Measurements from ENCODE around the gene ADAM23. TPM values are rescaled to one million over a fixed set of nuclear protein-coding genes. Genes with fewer than 3 reads are reported as not detected.
A peak's percentile ranks its signal among the peaks of the same experiment; 100 is the strongest.

Gene ADAM23
- total RNA-seq, 2 experiments from 2014 or later: 1.8 to 2.3 TPM

- H3K27me3 Mint-ChIP-seq: peaks cover 4% of the 10 kb centered on the region
- POLR2A ChIA-PET: no interaction called here
- H3K27ac Mint-ChIP-seq: no peak overlapping the region
- H3K36me3 Mint-ChIP-seq: no peaks in the 10 kb centered on the region
- no peaks in the 10 kb centered on the region for H3K4me1 Mint-ChIP-seq (ENCODE audit: low read depth)
- DNase-seq: no peak
- intact Hi-C loops (cut with micrococcal nuclease): no loop called here
- H3K4me3 Mint-ChIP-seq: no peak overlapping the region
- no peaks in the 10 kb centered on the region for H3K9me3 Mint-ChIP-seq
- CTCF ChIA-PET: interaction anchor here (1.6 kb wide), 1 partner anchor 9 kb away, joined by 5 read pairs; no protein-coding TSS in a partner anchor
Observed at GRCh38 chr2:206424134-206424533, 19.2 kb upstream of the ADAM23 start.

GRCh38 chr2:206428783-206429182, 14.5 kb upstream of the ADAM23 start:
- DNase-seq: no peak
- H3K36me3 Mint-ChIP-seq: no peaks in the 10 kb centered on the region
- intact Hi-C loops (cut with micrococcal nuclease): no loop called here
- H3K9me3 Mint-ChIP-seq: no peaks in the 10 kb centered on the region
- ChIA-PET POLR2A (no interaction called here), CTCF (no interaction called here)
- H3K27me3 Mint-ChIP-seq: peaks cover 7% of the 10 kb centered on the region
- H3K27ac Mint-ChIP-seq: no peak overlapping the region
- H3K4me1 Mint-ChIP-seq (ENCODE audit: low read depth): no peaks in the 10 kb centered on the region
- no peak overlapping the region for H3K4me3 Mint-ChIP-seq

- H3K4me3 Mint-ChIP-seq: no peak overlapping the region
- H3K27me3 Mint-ChIP-seq: peaks cover 9% of the 10 kb centered on the region
- POLR2A ChIA-PET: no interaction called here
Observed at GRCh38 chr2:206430452-206430851, 12.9 kb upstream of the ADAM23 start.

GRCh38 chr2:206431439-206431838, 11.9 kb upstream of the ADAM23 start:
- Mint-ChIP-seq H3K4me1 (ENCODE audit: low read depth) (no peaks in the 10 kb centered on the region), H3K4me3 (no peak overlapping the region), H3K27me3 (peaks cover 15% of the 10 kb centered on the region), H3K27ac (no peak overlapping the region), H3K9me3 (no peaks in the 10 kb centered on the region), H3K36me3 (no peaks in the 10 kb centered on the region)
- ChIA-PET POLR2A (no interaction called here), CTCF (no interaction called here)
- DNase-seq: no peak
- intact Hi-C loops (cut with micrococcal nuclease): no loop called here

More at GRCh38 chr2:206430452-206430851, 12.9 kb upstream of the ADAM23 start:
- CTCF ChIA-PET: no interaction called here
- no peaks in the 10 kb centered on the region for H3K4me1 Mint-ChIP-seq (ENCODE audit: low read depth)
- H3K27ac Mint-ChIP-seq: no peak overlapping the region
- H3K9me3 Mint-ChIP-seq: no peaks in the 10 kb centered on the region
- DNase-seq: no peak
- intact Hi-C loops (cut with micrococcal nuclease): no loop called here
- H3K36me3 Mint-ChIP-seq: no peaks in the 10 kb centered on the region

- POLR2A ChIA-PET: interaction anchor here (0.6 kb wide), 1 partner anchor 398 kb away, joined by 3 read pairs; no protein-coding TSS in a partner anchor
- intact Hi-C loops (cut with micrococcal nuclease): no loop called here
- H3K9me3 Mint-ChIP-seq: no peaks in the 10 kb centered on the region
- H3K27ac Mint-ChIP-seq: no peak overlapping the region
- peaks cover 15% of the 10 kb centered on the region for H3K27me3 Mint-ChIP-seq
- H3K4me3 Mint-ChIP-seq: no peak overlapping the region
- CTCF ChIA-PET: interaction anchor here (2.2 kb wide), 1 partner anchor 9 kb away, joined by 5 read pairs; no protein-coding TSS in a partner anchor
- no peaks in the 10 kb centered on the region for H3K4me1 Mint-ChIP-seq (ENCODE audit: low read depth)
- no peaks in the 10 kb centered on the region for H3K36me3 Mint-ChIP-seq
- DNase-seq: no peak
Observed at GRCh38 chr2:206432193-206433082, 10.9 kb upstream of the ADAM23 start.

- ChIA-PET POLR2A (no interaction called here), CTCF (interaction anchor here (2.2 kb wide), 1 partner anchor 10 kb away, joined by 5 read pairs; no protein-coding TSS in a partner anchor)
- no peak overlapping the region for H3K4me3 Mint-ChIP-seq
- H3K27me3 Mint-ChIP-seq: peaks cover 18% of the 10 kb centered on the region
- H3K36me3 Mint-ChIP-seq: no peaks in the 10 kb centered on the region
- no peak for DNase-seq
- intact Hi-C loops (cut with micrococcal nuclease): no loop called here
- no peak overlapping the region for H3K27ac Mint-ChIP-seq
- H3K9me3 Mint-ChIP-seq: no peaks in the 10 kb centered on the region
- no peaks in the 10 kb centered on the region for H3K4me1 Mint-ChIP-seq (ENCODE audit: low read depth)
Observed at GRCh38 chr2:206433190-206433589, 10.1 kb upstream of the ADAM23 start.

GRCh38 chr2:206433686-206434085, 9.6 kb upstream of the ADAM23 start:
- DNase-seq: no peak
- Mint-ChIP-seq H3K4me3 (no peak overlapping the region), H3K36me3 (no peaks in the 10 kb centered on the region), H3K9me3 (no peaks in the 10 kb centered on the region), H3K27ac (no peak overlapping the region), H3K4me1 (ENCODE audit: low read depth) (no peaks in the 10 kb centered on the region), H3K27me3 (peaks cover 21% of the 10 kb centered on the region)
- intact Hi-C loops (cut with micrococcal nuclease): no loop called here
- ChIA-PET CTCF (interaction anchor here (2.2 kb wide), 1 partner anchor 10 kb away, joined by 5 read pairs; no protein-coding TSS in a partner anchor), POLR2A (no interaction called here)

GRCh38 chr2:206435742-206436141, 7.6 kb upstream of the ADAM23 start:
- Mint-ChIP-seq H3K4me1 (ENCODE audit: low read depth) (no peaks in the 10 kb centered on the region), H3K36me3 (no peaks in the 10 kb centered on the region), H3K27me3 (peaks cover 36% of the 10 kb centered on the region), H3K27ac (no peak overlapping the region), H3K9me3 (no peaks in the 10 kb centered on the region), H3K4me3 (no peak overlapping the region)
- intact Hi-C loops (cut with micrococcal nuclease): no loop called here
- POLR2A ChIA-PET: no interaction called here
- CTCF ChIA-PET: no interaction called here
- DNase-seq: no peak

GRCh38 chr2:206438196-206438724, 5.1 kb upstream of the ADAM23 start:
- no peak for DNase-seq
- intact Hi-C loops (cut with micrococcal nuclease): no loop called here
- H3K36me3 Mint-ChIP-seq: no peaks in the 10 kb centered on the region
- H3K27ac Mint-ChIP-seq: no peak overlapping the region
- ChIA-PET POLR2A (no interaction called here), CTCF (interaction anchor here (0.5 kb wide), 1 partner anchor 63 kb away, joined by 3 read pairs; no protein-coding TSS in a partner anchor)
- no peaks in the 10 kb centered on the region for H3K9me3 Mint-ChIP-seq
- H3K27me3 Mint-ChIP-seq: peaks cover 49% of the 10 kb centered on the region
- peaks cover 7% of the 10 kb centered on the region for H3K4me1 Mint-ChIP-seq (ENCODE audit: low read depth)
- H3K4me3 Mint-ChIP-seq: no peak overlapping the region

- Mint-ChIP-seq H3K4me3 (peak overlapping the region; percentile 79), H3K27ac (no peak overlapping the region), H3K9me3 (no peaks in the 10 kb centered on the region), H3K27me3 (peaks cover 54% of the 10 kb centered on the region), H3K36me3 (no peaks in the 10 kb centered on the region), H3K4me1 (ENCODE audit: low read depth) (peaks cover 18% of the 10 kb centered on the region)
- intact Hi-C loops (cut with micrococcal nuclease): loop anchor here (5.0 to 10.0 kb wide), 2 partner anchors 92 to 280 kb away; no protein-coding TSS in a partner anchor
- no peak for DNase-seq
- ChIA-PET CTCF (no interaction called here), POLR2A (no interaction called here)
Observed at GRCh38 chr2:206442474-206442832, 879 bp upstream of the ADAM23 start.

GRCh38 chr2:206443735-206444527, 599 bp downstream of the ADAM23 start:
- peaks cover 54% of the 10 kb centered on the region for H3K27me3 Mint-ChIP-seq
- H3K36me3 Mint-ChIP-seq: no peaks in the 10 kb centered on the region
- CTCF ChIA-PET: interaction anchor here (1.0 kb wide), 1 partner anchor 59 kb away, joined by 3 read pairs; no protein-coding TSS in a partner anchor
- peaks cover 18% of the 10 kb centered on the region for H3K4me1 Mint-ChIP-seq (ENCODE audit: low read depth)
- POLR2A ChIA-PET: no interaction called here
- DNase-seq: peak; percentile 26
- H3K9me3 Mint-ChIP-seq: no peaks in the 10 kb centered on the region
- intact Hi-C loops (cut with micrococcal nuclease): loop anchor here (5.0 to 10.0 kb wide), 2 partner anchors 91 to 282 kb away; no protein-coding TSS in a partner anchor
- no peak overlapping the region for H3K27ac Mint-ChIP-seq
- peak overlapping the region; percentile 79 for H3K4me3 Mint-ChIP-seq

GRCh38 chr2:206445948-206446347, 2.6 kb downstream of the ADAM23 start:
- no peak overlapping the region for H3K27ac Mint-ChIP-seq

More at GRCh38 chr2:206445948-206446347, 2.6 kb downstream of the ADAM23 start:
- H3K9me3 Mint-ChIP-seq: no peaks in the 10 kb centered on the region
- peaks cover 46% of the 10 kb centered on the region for H3K27me3 Mint-ChIP-seq
- CTCF ChIA-PET: no interaction called here
- intact Hi-C loops (cut with micrococcal nuclease): loop anchor here (10.0 kb wide), 1 partner anchor 89 kb away; no protein-coding TSS in a partner anchor
- peaks cover 18% of the 10 kb centered on the region for H3K4me1 Mint-ChIP-seq (ENCODE audit: low read depth)
- no peak overlapping the region for H3K4me3 Mint-ChIP-seq
- H3K36me3 Mint-ChIP-seq: no peaks in the 10 kb centered on the region
- POLR2A ChIA-PET: no interaction called here
- DNase-seq: no peak
